Stimulated activated naive CD4-positive, alpha-beta T cell (primary cell): ENCODE results near the gene FOXD3.
"Not testable (repeated sequence)": the region's sequence is repeated elsewhere in the genome, so short reads cannot be mapped to it uniquely, and the experiment has no call there.

Experiments used
- DNase-seq, 6 experiments: peaks; one replicate each; lab custom pipeline; 2025; lab: John Stamatoyannopoulos, UW

FOXD3 gene

DNA sequence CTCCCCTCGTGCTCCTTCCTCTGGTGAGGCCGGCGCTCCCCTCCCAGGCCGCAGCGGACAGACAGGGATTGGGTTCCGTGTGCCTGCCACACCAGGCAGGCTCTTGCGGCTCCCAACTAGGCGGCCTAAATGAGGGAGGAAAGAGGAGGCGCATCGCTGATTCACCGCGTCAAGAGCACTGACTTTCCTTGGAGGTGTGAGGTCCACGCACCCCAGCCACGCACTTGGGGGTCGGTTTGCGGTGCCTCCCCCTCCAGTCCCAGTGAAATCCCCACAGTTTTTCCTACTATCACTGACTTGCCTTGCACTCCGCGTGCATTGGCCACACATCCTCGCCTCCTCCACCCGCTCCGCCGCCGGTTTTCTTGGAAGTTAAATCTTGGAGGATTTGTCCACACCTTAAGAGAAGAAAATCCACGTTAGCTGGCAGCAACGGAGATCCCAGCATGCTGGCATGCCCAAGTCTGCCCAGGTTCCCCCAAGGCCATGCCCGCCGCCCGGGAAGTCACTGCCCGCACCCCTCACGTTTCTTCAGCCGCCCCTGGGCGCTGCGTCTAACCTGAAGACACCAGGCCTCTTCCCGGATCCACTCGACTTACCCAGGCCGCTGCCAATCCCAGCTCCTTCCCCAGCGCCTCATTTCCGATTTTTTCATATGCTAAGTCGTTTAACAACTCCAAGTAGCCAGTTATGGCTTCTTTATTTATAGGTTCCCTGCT lies 1.1 kb upstream of the FOXD3 start:
- DNase-seq = peak in 1 of 6 experiments; percentile 50

DNA sequence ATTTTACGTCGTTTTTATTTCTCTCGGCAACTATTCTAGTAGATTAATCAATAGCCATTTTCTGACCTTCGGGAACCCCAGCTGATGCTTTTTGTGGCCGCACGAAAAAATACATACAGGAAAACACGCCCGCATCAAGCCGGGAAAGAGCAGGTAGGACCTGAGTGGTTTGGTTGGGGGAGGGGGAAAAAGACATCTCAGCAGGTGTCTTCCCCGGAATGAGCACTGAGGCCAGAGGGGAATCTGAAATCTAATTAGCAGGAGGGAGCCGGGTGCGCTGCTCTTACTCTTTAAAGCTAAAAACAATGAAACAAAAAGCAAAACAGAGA lies 618 bp upstream of the FOXD3 start:
- DNase-seq = peak in 3 of 6 experiments; percentile 20 to 53 (median 24)

DNA sequence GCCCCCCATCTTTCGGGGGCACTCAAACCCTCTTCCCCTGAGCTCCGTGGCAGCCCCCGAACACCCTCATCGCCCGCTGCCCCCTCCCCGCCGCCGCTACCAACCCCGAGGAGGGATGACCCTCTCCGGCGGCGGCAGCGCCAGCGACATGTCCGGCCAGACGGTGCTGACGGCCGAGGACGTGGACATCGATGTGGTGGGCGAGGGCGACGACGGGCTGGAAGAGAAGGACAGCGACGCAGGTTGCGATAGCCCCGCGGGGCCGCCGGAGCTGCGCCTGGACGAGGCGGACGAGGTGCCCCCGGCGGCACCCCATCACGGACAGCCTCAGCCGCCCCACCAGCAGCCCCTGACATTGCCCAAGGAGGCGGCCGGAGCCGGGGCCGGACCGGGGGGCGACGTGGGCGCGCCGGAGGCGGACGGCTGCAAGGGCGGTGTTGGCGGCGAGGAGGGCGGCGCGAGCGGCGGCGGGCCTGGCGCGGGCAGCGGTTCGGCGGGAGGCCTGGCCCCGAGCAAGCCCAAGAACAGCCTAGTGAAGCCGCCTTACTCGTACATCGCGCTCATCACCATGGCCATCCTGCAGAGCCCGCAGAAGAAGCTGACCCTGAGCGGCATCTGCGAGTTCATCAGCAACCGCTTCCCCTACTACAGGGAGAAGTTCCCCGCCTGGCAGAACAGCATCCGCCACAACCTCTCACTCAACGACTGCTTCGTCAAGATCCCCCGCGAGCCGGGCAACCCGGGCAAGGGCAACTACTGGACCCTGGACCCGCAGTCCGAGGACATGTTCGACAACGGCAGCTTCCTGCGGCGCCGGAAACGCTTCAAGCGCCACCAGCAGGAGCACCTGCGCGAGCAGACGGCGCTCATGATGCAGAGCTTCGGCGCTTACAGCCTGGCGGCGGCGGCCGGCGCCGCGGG lies 837 bp downstream of the FOXD3 start:
- peak in 4 of 6 experiments; percentile 43 to 69 (median 54) for DNase-seq

DNA sequence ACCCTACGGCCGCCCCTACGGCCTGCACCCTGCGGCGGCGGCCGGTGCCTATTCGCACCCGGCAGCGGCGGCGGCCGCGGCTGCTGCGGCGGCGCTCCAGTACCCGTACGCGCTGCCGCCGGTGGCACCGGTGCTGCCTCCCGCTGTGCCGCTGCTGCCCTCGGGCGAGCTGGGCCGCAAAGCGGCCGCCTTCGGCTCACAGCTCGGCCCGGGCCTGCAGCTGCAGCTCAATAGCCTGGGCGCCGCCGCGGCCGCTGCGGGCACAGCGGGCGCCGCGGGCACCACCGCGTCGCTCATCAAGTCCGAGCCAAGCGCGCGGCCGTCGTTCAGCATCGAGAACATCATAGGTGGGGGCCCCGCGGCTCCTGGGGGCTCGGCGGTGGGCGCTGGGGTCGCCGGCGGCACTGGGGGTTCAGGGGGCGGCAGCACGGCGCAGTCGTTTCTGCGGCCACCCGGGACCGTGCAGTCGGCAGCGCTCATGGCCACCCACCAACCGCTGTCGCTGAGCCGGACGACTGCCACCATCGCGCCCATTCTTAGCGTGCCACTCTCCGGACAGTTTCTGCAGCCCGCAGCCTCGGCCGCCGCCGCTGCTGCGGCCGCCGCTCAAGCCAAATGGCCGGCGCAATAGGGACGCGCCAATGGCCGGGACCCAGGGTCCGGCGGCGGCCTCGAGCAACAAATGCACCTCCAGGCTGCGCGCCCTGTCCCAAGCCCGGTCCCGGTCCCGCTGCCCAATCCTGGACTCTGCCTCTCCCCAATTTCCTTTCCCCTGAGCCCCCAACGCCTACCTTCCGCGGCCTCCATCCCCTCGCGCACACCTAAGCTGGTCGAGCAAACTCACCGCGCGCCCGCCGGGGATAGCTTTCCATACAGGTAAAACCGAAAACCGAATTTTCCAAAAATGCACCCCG lies 1.8 kb downstream of the FOXD3 start:
- peak in 2 of 6 experiments; percentile 5 to 14 for DNase-seq

DNA sequence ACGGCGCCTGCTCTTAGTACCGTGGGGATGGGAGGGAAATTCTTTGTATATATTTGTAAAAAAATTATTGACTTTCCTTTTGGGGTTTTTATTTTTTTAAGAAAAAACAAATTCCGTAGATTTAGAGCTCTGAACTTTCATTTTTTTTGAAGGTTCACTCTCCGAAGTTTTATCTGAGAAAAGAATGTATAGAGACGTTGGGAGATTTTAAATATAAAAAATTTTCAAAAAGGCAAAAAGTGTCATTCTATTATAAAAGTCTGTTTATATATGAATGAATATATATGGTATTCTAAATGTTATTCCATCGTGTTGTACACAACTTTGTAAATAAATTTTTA lies 2.4 kb downstream of the FOXD3 start:
- DNase-seq = no peak

DNA sequence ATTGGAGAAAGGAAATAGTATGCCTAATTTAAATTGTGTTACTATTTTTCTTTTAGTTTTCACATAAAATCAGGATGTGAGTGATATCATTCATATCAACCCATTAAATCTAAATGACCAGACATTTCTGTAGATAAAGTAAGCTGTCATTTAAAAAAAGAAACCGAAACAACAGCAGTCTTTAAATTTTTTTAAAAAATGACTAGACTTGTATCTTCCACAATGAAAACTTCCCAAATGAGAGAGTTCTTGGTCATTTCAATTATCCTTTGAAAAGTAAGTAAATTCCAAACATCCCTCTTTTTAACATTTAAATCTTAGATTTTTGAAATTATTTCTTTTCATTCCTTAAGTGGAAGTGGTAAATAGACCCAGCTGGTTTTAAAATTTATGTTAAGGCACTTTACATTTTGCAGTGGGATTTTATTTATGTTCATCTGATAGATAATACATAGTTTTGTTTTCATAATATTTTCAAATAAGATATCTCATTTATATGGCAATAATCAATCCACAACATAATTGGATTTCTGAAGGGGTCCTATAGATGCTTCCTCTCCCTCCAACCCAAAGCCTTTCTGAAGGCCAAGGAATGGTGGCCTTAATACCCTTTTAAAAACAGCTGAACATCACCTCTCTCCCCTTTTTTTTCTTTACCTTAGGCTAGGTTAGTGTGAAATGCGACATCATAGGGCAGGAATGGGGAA lies 3.1 kb downstream of the FOXD3 start:
- DNase-seq = no peak

DNA sequence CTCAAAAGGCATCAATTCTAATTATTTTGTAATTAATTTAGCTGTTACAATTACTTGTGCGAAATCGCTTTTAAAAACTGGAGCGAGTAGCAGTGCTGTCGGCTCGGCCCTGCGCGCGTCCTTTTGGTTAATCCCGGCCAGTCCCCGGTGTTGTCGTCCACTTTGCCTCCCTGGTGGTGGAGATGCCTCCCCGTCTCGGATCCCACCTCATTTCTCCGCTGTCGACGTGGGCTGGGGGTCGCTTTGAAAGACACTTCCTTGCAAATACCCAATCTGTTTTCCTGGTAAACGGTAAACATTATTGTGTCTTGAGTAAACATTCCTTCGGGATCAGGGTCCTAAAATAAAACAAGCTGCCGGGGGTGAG lies 3.7 kb downstream of the FOXD3 start:
- no peak for DNase-seq

DNA sequence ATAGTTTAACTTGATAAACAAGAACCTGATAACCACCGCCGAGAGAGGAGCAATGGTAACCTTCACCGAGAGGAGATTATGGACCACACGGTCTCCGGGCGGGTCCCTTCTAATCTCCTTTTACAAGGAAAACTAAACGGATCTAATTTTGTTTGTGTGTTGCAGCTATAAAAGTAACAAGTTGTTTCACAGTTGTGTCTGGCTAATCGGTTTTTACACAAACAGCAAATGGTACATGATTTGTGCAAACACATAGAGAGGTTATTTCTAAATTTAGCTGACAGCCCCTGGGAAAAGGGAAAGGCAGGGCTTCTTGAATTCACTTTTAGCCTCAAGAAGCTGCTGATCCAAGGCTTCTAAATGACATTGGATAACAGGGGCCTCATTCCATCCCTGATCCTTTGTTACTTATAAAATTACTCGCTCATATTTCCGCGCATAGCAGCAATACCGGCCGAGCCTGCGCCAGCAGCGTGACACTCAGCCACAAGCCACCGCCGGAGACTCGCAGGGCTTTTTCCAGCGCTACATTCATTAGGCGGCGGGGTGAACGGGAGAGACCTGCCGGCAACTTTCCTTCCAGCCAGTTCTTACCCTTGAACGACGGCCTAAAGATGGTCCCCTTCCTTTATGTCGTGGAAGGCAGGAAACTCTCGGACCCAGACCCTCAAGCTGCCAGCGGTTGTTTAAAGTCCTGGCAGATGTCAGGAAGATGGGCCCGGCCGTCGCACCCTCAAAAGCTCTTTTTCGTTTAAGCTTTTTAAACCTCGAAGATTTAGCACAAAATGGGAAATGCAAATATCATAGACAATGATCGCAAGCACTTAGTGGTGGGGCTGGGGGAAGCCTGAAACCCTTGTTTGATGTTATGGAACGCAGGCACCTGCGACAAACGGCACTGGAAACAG lies 4.4 kb downstream of the FOXD3 start:
- peak in 1 of 6 experiments; percentile 45 for DNase-seq

DNA sequence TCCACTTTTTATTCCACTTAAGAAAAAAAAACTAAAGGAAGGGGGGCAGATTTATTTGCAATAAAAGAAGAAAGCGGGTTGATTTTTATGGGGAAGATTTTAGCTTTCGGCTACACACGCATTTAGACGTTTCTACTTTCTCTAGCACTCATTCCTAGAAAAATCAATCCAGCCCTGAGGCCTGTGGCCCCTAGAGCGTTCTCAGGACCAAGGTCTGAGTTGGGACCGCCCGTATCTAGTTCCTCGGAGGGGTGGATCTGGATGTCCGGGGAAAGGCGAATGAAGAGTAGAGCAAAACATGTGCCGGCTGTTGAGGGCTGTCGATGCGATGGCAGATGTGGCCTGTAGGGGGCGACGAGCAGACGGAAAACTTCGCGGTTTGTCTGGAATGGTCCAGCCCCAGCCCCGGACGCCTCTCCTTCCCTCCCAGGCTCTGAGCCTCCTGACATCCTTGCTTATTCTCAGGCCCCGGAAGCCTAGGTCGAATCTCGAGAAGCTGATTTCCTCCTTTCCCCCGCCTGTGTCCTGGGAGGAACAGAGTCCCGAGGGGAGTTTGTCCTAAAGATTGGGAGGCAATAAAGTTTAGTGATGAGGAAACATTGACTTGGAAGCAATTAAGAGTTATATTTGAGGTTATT lies 5.2 kb downstream of the FOXD3 start:
- peak in 2 of 6 experiments; percentile 16 to 47 for DNase-seq

DNA sequence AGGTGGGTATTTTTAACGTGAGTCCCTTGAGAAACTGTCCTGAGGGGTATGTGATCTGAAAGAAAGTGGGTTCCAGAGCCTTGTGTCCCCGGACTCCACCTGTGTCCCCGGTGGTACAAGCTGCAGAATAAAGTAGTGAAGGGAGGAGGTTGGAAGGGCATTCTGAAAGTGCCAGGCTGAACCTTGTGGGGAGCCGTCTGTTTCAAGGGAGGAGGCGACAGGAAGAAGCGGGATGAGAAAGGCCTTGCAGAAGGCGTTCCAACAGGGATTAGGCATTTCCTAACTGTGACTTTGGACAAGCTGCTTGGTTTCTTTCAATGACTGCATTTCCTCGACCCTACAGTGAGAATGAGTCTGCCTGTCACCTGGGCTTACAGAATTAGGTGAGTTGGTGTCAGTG lies 5.8 kb downstream of the FOXD3 start:
- no peak for DNase-seq

DNA sequence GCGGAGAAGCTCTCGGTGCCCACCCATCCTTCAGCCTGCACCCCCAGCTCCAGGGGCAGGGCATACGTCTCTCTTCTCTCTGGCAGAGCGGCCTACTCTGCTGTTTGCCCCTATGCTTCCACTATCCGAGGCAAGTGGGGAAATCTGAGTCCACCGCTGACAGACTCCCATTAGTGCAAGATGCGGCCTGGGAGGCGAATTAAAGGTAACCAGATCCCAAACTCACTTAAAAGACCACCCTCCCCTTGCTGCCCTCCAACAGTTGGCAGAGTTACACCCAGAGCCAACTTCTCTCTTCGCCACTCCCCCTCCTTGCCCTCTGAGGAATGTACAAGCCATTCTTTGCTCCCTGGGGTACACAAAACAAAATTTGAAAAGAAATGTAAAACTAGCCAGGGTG lies 6.4 kb downstream of the FOXD3 start:
- DNase-seq = no peak

DNA sequence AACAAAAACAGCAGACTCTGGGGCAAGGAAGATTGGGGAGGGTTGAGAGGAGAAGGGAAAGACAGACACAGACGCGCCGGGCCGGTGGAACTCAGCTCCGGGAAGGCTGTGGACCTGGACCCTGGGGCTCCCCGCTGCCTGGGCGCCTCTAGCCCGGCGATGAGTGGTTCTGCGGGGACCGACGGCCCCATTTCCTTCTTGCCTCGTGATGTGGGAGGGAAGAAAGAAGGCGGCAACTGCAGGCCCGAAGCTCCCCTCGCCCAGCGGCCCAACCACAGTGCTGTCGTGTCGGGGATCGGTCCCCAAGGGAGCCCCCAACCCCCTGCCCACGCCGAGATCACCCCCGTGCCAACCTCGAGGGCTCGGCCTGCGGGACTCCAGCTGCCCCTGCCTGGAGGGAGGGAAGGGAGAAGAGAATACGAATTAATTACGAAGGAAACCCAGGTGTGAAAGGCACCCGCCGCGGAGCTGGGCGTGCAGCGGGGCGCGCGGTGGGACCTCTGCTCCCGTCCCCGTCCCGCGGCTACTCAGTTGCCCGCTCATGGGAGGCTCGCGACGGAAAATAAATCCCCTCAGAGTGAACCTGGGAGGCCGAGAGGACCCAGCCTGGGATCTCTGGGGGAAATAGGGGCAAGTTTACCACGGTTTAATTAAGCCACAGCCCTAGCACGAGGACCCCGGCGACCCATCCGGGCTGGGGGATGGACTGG lies 7.4 kb downstream of the FOXD3 start:
- DNase-seq = peak in 2 of 6 experiments; percentile 6 to 42

DNA sequence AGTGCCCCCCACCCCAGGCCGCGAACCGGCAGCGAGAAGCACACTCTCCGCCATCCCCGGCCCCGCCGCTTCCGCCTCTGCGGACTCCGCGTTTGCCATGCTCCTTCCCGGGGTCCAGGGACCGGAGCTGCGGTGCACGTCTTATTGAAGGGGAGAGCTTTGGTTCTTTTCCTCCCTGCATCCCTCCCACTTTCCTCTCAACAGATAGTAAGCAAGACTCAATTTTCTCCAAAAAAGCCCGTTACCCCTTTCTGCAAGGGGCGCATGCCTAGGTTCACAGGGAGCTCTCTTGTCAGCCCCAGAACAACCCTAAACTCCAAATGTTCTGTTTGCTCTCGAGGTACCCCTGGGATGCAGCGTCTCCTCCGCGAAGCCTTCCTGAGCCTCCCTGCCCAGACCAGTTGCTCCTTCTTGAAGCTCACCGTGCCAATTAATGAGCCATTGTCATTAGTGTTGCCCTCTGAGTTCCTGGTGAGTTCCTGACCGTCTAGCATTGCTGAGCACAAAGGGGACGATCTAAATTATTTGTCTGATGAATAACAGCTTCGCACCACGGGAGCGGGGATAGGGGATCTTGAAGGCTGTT lies 8.1 kb downstream of the FOXD3 start:
- DNase-seq = no peak

DNA sequence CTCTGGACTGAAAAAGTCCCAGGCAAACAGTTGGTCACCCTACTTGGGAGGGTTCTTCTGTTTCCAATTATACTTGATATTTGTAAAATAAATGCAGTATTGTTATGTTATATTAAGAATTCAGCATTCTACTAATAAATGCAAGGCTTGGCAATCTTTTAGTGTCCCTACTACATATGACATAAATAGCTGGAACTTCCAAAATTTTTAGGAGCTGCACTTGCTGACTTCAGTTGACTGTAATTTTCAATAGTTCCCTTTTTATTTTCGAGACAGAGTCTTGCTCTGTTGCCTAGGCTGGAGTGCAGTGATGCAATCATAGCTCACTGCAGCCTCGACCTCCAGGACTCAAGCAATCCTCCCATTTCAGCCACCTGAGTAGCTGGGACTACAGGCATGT lies 20.0 kb downstream of the FOXD3 start:
- DNase-seq = no peak

DNA sequence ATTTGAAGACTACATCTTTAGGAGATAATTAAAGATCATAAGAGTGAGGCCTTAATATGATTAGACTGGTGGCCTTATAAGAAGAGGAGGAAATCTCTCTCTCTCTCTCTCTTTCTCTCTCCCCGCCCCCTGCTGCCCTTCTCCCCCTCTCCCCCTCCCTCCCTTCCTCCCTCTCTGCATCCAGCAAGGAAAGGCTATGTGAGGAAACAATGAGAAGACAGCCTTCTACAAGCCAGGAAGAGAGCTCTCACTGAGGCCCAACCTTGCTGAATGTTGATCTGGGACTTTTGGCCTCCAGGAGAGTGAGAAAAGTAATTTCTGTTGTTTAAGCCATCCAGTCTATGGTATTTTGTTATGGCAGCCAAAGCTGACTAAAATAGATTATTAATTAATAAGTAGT lies 21.6 kb downstream of the FOXD3 start:
- DNase-seq = no peak

DNA sequence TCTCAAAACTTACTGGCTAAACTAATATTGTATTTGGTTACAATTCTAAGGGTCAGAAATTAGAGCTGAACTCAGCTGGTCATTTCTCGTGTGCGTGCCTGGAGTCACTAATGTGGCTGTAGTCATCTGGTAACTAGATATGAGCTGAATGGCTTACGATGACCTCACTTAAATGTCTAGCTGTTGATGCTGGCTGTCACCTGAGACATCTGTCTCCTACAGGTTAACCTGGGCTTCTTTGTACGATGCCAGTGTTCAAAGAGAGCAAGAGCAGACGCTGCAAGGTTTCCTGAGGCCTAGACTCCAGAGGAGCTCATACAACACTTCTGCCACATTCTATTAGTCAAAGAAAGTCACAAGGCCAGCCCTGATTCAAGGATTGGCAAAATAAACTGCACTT lies 28.0 kb downstream of the FOXD3 start:
- no peak for DNase-seq

DNA sequence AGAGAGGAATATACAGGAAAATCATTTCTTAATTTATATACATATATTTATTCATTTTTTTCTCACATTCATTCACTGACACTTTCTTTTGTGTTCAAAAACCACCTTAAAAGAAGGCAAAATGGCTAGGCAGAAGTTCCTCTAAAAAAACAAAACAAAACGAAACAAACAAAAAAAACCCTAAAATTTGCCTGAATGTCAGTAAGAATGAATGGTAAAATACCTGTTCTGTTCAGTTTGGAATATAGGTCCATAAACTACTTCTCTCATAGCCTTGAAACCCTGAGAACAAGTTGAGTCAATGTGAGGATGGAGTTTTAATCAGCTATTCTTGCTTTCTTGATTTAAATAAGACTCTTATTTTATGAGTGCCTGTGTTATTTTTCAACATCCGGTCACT lies 30.4 kb downstream of the FOXD3 start:
- no peak for DNase-seq

DNA sequence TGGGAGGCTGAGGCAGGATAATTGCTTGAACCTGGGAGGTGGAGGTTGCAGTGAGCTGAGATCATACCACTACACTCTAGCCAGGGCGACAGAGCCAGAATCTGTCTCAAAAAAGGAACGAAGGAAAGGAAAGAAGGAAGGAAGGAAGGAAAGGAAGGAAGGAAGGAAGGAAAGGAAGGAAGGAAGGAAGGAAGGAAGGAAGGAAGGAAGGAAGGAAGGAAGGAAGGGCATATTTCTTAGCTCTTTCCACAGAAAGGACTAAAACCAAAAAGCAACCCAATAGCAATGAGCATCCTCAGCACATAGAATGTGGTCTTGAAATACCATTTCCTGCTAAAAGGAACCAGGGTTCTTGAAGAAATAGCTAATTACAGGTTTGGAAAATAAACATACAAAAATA lies 33.9 kb downstream of the FOXD3 start:
- DNase-seq = not testable (repeated sequence)

DNA sequence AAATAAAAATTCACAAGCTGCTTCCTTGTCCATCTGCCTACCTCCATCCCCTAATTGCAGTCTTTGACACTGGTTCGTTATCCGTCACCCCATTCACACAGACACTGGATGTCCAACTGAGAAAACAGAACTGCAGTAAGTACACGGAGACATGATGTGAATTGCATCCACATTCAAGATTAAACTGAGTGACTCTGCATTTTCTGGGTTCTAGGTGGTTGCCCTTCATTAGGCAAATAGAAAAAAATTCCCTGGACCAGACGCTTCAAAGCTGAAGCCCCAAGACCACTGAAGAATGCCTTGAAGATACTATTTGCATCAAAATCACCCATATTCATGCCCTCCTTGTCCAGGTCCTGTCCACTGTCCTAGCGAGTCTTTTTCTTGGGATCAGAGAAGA lies 37.2 kb downstream of the FOXD3 start:
- no peak for DNase-seq
